Testis (tissue), 3 donors: ENCODE measurements around the gene SNAP47. TPM values are rescaled to one million over a fixed set of nuclear protein-coding genes. Genes with fewer than 3 reads are reported as not detected.

Experiments
- DNase-seq: peaks from one replicate; pipeline ENCODE4 v3.0.0-alpha.2; 2019
- H3K27ac ChIP-seq, 2 donors: fragments of 200-600 bp; sonication (generic); one replicate each; pipeline ENCODE4 v1.5.1; 2019
- H3K27me3 ChIP-seq: fragments of 200-600 bp; sonication (generic); one replicate; pipeline ENCODE4 v1.5.1; 2019
- H3K36me3 ChIP-seq: fragments of 200-600 bp; sonication (generic); one replicate; pipeline ENCODE4 v1.5.1; 2017; ENCODE audit warnings: low read depth; ENCODE audit errors: missing control alignments
- H3K4me1 ChIP-seq: fragments of 200-600 bp; sonication (generic); one replicate; pipeline ENCODE4 v1.5.1; 2019
- H3K4me3 ChIP-seq, 2 donors: fragments of 200-600 bp; sonication (generic); one replicate each; pipeline ENCODE4 v1.5.1; 2017 to 2019
- H3K9me3 ChIP-seq: fragments of 200-600 bp; sonication (generic); one replicate; pipeline ENCODE4 v1.5.1; 2017
- POLR2A ChIP-seq: fragments of 450-650 bp; IDR thresholded peaks from one replicate; pipeline ENCODE4 v1.6.1; 2017; ENCODE audit warnings: antibody characterized with exemption, mild to moderate bottlenecking, moderate library complexity
- WGBS, 2 donors: methylation state at CpG; one replicate each; pipeline ENCODE4 v1.1.5; 2018; 5-methylcytosine and 5-hydroxymethylcytosine counted together
- intact Hi-C: fragments of 100-400 bp; cut with DNase I; formaldehyde crosslinking; loops from one replicate; pipeline ENCODE4 v1.15.1; 2023; ENCODE audit warnings: low total_unique reads
- polyA plus RNA-seq: library from polyadenylated mRNA; stranded (reverse); fragments of 350-450 nt; fragmentation: Illumina TruSeq; extraction: RNeasy Lipid Tissue Mini Kit (QIAGEN cat#74804); gene quantifications from one replicate; pipeline ENCODE4 v1.2.3, GENCODE V29; 2014; ENCODE audit warnings: low read depth, low replicate concordance; ENCODE audit not compliant: insufficient read depth
- total RNA-seq, 2 donors: library from RNA; depleted of rRNA; stranded (reverse); fragments of >200 nt; gene quantifications; one replicate each; pipeline ENCODE4 v1.2.3, GENCODE V29; 2016
- TF ChIP-seq, protein P1 (sequence below), 3 experiments: fragments of 450-650 bp in 2 of 3; fragments of 200-600 bp in 1 of 3; sonication (generic) in 1 of 3; IDR thresholded peaks; one replicate each; pipeline ENCODE4 v1.5.1; 2016 to 2019; ENCODE audit warnings: antibody characterized with exemption in 3 of 3, mild to moderate bottlenecking in 2 of 3, moderate library complexity in 1 of 3

SNAP47 gene
- total and polyA plus RNA-seq, 3 donors from 2014 or later = 72.2 to 80.3 (median 77.6) TPM

DNA sequence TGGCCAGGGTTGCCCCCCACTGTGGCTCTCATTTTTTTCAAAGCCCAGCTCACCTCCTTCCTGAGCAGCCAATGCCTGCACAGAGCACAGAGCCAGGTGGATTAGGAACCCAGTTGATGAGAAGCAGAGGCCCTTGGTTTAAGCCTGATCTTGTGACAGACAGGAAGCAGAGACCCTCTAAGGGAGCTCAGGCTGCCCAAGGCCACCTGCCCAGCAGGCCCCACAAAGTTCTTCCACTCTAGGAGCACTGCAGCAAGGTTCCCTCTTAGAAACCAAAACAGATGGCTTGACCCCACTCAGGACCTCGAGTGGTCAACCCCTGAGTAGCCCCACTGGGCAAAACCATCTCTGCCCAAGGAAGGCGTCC is 54.8 kb downstream of the SNAP47 start:
- TF ChIP-seq, protein P1, sequence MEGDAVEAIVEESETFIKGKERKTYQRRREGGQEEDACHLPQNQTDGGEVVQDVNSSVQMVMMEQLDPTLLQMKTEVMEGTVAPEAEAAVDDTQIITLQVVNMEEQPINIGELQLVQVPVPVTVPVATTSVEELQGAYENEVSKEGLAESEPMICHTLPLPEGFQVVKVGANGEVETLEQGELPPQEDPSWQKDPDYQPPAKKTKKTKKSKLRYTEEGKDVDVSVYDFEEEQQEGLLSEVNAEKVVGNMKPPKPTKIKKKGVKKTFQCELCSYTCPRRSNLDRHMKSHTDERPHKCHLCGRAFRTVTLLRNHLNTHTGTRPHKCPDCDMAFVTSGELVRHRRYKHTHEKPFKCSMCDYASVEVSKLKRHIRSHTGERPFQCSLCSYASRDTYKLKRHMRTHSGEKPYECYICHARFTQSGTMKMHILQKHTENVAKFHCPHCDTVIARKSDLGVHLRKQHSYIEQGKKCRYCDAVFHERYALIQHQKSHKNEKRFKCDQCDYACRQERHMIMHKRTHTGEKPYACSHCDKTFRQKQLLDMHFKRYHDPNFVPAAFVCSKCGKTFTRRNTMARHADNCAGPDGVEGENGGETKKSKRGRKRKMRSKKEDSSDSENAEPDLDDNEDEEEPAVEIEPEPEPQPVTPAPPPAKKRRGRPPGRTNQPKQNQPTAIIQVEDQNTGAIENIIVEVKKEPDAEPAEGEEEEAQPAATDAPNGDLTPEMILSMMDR (IDR thresholded peaks at IDR 0.05) = no peak
- no peak for TF ChIP-seq POLR2A
- WGBS, 2 donors = 90 to 100% methylated on average over 2 of the region's 2 CpGs
- Histone ChIP-seq H3K27ac (no peak overlapping the region), H3K4me1 (peaks cover 32% of the 10 kb centered on the region), H3K4me3 (no peak overlapping the region), H3K27me3 (no peaks in the 10 kb centered on the region), H3K9me3 (no peaks in the 10 kb centered on the region), H3K36me3 (no peaks in the 10 kb centered on the region)
- intact Hi-C loops = no loop called here
- no peak for DNase-seq

DNA sequence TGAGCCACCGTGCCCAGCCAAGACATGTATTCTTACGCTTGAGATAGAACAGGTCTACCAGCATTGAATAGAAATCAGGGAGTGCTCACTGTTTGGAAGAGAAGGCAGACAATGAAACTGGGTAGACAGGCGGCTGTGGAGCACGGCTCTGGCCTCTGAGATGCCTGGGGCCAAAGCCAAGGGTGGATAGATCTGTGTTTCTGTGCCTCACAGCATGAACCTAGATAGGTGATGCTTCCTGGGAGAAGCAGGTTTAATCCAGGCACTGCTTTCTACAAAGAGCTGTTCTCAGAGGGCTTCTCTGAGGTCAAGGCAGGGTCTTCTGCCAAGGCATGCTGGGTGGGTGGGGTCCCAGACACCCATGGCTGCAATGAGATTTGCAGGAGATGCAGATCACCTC is 55.6 kb downstream of the SNAP47 start:
- WGBS, 2 donors = 86 to 87% methylated on average over 4 of the region's 4 CpGs
- no peaks in the 10 kb centered on the region for H3K9me3 ChIP-seq
- TF ChIP-seq POLR2A = no peak
- TF ChIP-seq, protein P1 (IDR thresholded peaks at IDR 0.05) = no peak
- intact Hi-C loops = no loop called here
- no peaks in the 10 kb centered on the region for H3K36me3 ChIP-seq
- peaks cover 32% of the 10 kb centered on the region for H3K4me1 ChIP-seq
- H3K27ac ChIP-seq = no peak overlapping the region
- H3K4me3 ChIP-seq = no peak overlapping the region
- H3K27me3 ChIP-seq = no peaks in the 10 kb centered on the region
- DNase-seq = no peak

DNA sequence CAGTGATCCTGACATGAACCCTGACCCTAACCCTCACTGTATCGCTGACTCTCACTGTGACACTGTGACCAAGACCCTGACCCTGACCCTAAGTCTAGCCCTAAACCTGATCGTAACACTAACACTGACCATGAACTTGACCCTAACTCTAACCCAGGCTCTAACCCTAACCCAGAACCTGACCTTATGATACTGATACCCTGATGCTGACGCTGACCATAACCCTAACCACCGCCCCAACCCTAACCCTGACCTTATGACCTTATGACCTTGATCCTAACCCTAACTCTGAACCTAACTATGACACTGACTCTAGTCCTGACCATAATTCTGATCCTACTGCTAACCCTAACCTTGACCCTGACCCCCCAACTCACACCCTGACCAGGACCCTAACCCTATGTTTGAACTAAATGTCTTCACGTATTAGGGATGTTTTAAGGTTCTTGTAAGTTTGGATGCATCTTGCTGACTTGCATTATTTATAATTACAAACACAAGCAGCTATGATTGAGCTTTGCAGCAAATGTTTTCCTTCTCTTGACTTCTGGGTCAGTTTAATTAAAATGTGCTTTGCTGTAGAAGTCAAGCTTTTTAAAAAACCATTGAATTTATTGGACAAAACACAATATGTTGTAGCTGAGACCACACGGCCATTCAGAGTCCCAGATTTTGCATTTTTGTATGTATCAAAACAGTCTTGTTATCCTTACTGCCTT is 56.3 kb downstream of the SNAP47 start:
- Histone ChIP-seq H3K4me3 (no peak overlapping the region), H3K27ac (no peak overlapping the region), H3K27me3 (no peaks in the 10 kb centered on the region), H3K4me1 (peaks cover 28% of the 10 kb centered on the region), H3K9me3 (no peaks in the 10 kb centered on the region), H3K36me3 (no peaks in the 10 kb centered on the region)
- intact Hi-C loops = no loop called here
- WGBS, 2 donors = 87 to 89% methylated on average over 6 of the region's 6 CpGs
- no peak for DNase-seq
- no peak for TF ChIP-seq POLR2A
- TF ChIP-seq, protein P1 (IDR thresholded peaks at IDR 0.05) = no peak

DNA sequence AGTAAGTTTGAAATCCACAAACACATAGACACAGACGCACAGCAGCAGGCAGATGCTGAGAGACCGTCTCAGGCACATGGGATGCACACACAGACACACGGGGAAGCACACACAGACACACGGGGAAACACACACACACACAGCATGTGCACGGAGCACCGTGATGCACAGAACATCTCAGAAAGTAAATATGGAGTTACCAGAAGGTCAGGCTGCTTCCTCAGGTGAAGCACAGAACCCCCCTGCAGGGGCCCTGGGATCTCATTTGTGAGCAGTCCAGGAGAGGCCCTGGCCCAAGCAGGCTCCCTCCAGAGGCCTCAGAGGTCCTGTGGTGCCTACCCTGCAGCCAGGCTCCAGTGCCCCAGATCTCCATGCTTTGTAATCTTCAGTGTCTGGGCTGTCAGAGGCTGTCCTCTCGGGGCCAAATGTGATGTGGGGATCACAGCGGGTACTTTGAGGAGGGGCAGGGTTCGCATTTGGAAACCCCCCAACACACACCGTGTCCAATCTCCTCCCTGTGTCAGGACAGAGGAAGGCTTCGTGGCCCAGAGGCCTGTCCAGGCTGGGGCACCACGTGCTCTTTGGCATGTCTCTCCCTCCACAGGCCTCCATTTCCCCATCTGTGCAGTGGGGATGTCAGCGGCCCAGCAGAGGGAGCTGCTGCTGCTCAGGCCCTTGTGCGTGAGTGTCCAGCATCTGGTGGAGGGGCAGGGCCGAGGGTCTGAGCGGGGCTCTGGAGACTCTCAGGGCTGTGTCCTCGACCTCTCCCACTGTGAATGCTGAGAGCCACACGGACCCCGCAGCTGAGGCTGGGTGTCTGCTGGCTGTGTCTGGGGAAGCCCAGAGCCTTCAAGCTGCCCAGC is 57.2 kb downstream of the SNAP47 start:
- intact Hi-C loops = no loop called here
- Histone ChIP-seq H3K27ac (no peak overlapping the region), H3K9me3 (no peaks in the 10 kb centered on the region), H3K27me3 (no peaks in the 10 kb centered on the region), H3K36me3 (no peaks in the 10 kb centered on the region), H3K4me1 (peaks cover 19% of the 10 kb centered on the region), H3K4me3 (no peak overlapping the region)
- TF ChIP-seq, protein P1 (IDR thresholded peaks at IDR 0.05) = no peak
- no peak for TF ChIP-seq POLR2A
- no peak for DNase-seq
- whole genome bisulfite sequencing, 2 donors = 81 to 89% methylated on average over 6 to 19 of the region's 19 CpGs
